GM10266 (cell line): ENCODE data around the gene NPTN.

Source experiments
- DNase-seq: peaks from one replicate; pipeline ENCODE4 v3.0.0; 2012; ENCODE audit errors: extremely low spot score
- TF ChIP-seq, protein P1 (sequence below): IDR thresholded peaks from 2 replicates; pipeline ENCODE4 v1.5.1; 2012; ENCODE audit warnings: mild to moderate bottlenecking, low read depth; ENCODE audit not compliant: control insufficient read depth, insufficient read depth; ENCODE audit errors: missing control alignments

Gene NPTN

GRCh38 chr15:73594109-73594508 is 39.1 kb downstream of the NPTN start:
- DNase-seq = no peak
- TF ChIP-seq, protein P1, sequence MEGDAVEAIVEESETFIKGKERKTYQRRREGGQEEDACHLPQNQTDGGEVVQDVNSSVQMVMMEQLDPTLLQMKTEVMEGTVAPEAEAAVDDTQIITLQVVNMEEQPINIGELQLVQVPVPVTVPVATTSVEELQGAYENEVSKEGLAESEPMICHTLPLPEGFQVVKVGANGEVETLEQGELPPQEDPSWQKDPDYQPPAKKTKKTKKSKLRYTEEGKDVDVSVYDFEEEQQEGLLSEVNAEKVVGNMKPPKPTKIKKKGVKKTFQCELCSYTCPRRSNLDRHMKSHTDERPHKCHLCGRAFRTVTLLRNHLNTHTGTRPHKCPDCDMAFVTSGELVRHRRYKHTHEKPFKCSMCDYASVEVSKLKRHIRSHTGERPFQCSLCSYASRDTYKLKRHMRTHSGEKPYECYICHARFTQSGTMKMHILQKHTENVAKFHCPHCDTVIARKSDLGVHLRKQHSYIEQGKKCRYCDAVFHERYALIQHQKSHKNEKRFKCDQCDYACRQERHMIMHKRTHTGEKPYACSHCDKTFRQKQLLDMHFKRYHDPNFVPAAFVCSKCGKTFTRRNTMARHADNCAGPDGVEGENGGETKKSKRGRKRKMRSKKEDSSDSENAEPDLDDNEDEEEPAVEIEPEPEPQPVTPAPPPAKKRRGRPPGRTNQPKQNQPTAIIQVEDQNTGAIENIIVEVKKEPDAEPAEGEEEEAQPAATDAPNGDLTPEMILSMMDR = no peak

GRCh38 chr15:73593304-73594074 is 39.7 kb downstream of the NPTN start:
- TF ChIP-seq, protein P1 = no peak
- DNase-seq = no peak

- DNase-seq = no peak
- TF ChIP-seq, protein P1 = no peak
Observed at GRCh38 chr15:73590263-73590662, 42.9 kb downstream of the NPTN start.

- TF ChIP-seq, protein P1 = no peak
- no peak for DNase-seq
Observed at GRCh38 chr15:73589766-73590165, 43.4 kb downstream of the NPTN start.

- DNase-seq = no peak
- TF ChIP-seq, protein P1 = no peak
Observed at GRCh38 chr15:73585871-73586654, 47.1 kb downstream of the NPTN start.

DNA sequence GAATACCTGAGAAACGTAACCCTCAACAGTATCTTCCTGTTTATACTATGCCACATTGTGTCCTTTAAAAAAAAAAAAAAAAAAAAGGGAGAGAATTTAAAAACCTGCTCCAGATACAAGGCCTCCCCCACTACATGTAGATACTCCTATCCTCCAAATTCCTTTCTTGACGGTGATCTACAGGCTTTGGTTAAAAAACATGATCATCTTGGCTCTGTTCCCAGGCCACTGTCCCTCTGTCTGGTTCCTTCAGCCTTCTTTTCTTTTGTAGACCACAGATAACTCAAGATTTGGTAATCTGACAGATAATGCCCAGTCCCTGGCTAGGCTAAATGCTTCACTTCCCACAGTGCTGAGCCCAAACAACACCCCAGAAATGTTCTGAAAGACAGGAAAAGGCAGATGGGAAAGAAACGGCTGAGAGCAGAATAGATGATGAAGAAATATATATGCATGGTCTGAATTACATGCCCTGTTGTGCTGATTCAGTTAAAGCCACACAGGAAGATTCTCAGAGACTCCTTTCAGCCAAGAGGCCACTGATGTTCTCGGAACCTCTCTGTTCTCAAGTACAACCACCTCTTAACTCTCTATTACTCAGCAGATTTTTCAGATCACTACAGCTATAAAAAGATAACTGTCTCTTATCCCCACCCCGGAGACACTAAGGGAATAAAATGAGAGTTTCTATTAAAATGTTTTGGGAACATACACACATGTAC is 48.3 kb downstream of the NPTN start:
- TF ChIP-seq, protein P1 = no peak
- DNase-seq = no peak
